HepG2 (cell line): ENCODE data around the gene FCHO1. TPM values are rescaled to one million over a fixed set of nuclear protein-coding genes. Genes with fewer than 3 reads are reported as not detected.

ENCODE experiments used
- ASH2L ChIP-seq: fragments of 300-600, 200-600 bp; sonication (generic); IDR thresholded peaks from 2 replicates; pipeline ENCODE4 v1.7.0; 2017; ENCODE audit warnings: low read depth, mild to moderate bottlenecking, moderate library complexity, mixed read lengths, low read length; ENCODE audit not compliant: insufficient read length
- ATF1 ChIP-seq: IDR thresholded peaks from 2 replicates; pipeline ENCODE4 v1.6.1; 2016; ENCODE audit warnings: mild to moderate bottlenecking, control low read depth
- CAMTA2 ChIP-seq: sonication (generic); formaldehyde crosslinking; IDR thresholded peaks from 2 replicates; pipeline ENCODE4 v1.4.0; 2020; ENCODE audit warnings: mild to moderate bottlenecking, missing genetic modification reagents, borderline replicate concordance
- CBX1 ChIP-seq: IDR thresholded peaks from one replicate; pipeline ENCODE4 v1.6.1; 2016; ENCODE audit warnings: antibody characterized with exemption, low read depth
- CSRNP1 ChIP-seq: sonication (generic); formaldehyde crosslinking; IDR thresholded peaks from 2 replicates; pipeline ENCODE4 v1.8.1; 2023; ENCODE audit warnings: mild to moderate bottlenecking, missing genetic modification reagents
- FOXO4 ChIP-seq: sonication (generic); formaldehyde crosslinking; conservative IDR thresholded peaks from 2 replicates; pipeline ENCODE4 v1.8.1; 2023; ENCODE audit warnings: missing genetic modification reagents
- FUBP1 ChIP-seq: sonication (generic); formaldehyde crosslinking; IDR thresholded peaks from 2 replicates; pipeline ENCODE4 v1.5.1; 2020; ENCODE audit warnings: missing genetic modification reagents, mild to moderate bottlenecking, borderline replicate concordance
- HNF4G ChIP-seq, 2 experiments: sonication (generic) in 1 of 2; formaldehyde crosslinking in 1 of 2; IDR thresholded peaks; 2 replicates each; pipeline versions ENCODE4 v1.4.0 to v1.6.1; 2011 to 2020; ENCODE audit warnings: borderline replicate concordance in 2 of 2, low read depth in 2 of 2, mild to moderate bottlenecking in 2 of 2, low read length in 1 of 2, missing genetic modification reagents in 1 of 2, moderate library complexity in 1 of 2
- HOXA9 ChIP-seq: sonication (generic); formaldehyde crosslinking; IDR thresholded peaks from 2 replicates; pipeline ENCODE4 v1.8.1; 2022; ENCODE audit warnings: missing genetic modification reagents, mild to moderate bottlenecking, moderate library complexity, borderline replicate concordance
- JUNB ChIP-seq: sonication (generic); formaldehyde crosslinking; IDR thresholded peaks from 2 replicates; pipeline ENCODE4 v1.8.0; 2022; ENCODE audit warnings: missing genetic modification reagents, mild to moderate bottlenecking, borderline replicate concordance
- PHB2 ChIP-seq: fragments of 450-650 bp; IDR thresholded peaks from 2 replicates; pipeline ENCODE4 v1.6.1; 2018; ENCODE audit not compliant: partially characterized antibody
- RELA ChIP-seq: sonication (generic); formaldehyde crosslinking; IDR thresholded peaks from 2 replicates; pipeline ENCODE4 v1.4.0; 2020; ENCODE audit warnings: missing genetic modification reagents
- SIX4 ChIP-seq: sonication (generic); formaldehyde crosslinking; IDR thresholded peaks from 2 replicates; pipeline ENCODE4 v1.4.0; 2020; ENCODE audit warnings: missing genetic modification reagents
- TFDP2 ChIP-seq: sonication (generic); formaldehyde crosslinking; IDR thresholded peaks from 2 replicates; pipeline ENCODE4 v1.4.0; 2020; ENCODE audit warnings: missing genetic modification reagents
- XBP1 ChIP-seq: sonication (generic); formaldehyde crosslinking; IDR thresholded peaks from 2 replicates; pipeline ENCODE4 v1.5.0; 2020; ENCODE audit warnings: missing genetic modification reagents
- ZMYM2 ChIP-seq: sonication (generic); formaldehyde crosslinking; IDR thresholded peaks from 2 replicates; pipeline ENCODE4 v1.8.0; 2022; ENCODE audit warnings: mild to moderate bottlenecking, missing genetic modification reagents
- ZNF484 ChIP-seq: sonication (generic); formaldehyde crosslinking; IDR thresholded peaks from 2 replicates; pipeline ENCODE4 v1.5.1; 2020; ENCODE audit warnings: mild to moderate bottlenecking, low read depth, missing genetic modification reagents, borderline replicate concordance
- ZNF510 ChIP-seq: sonication (generic); formaldehyde crosslinking; IDR thresholded peaks from 2 replicates; pipeline ENCODE4 v1.4.0; 2020; ENCODE audit warnings: low read depth, mild to moderate bottlenecking, missing genetic modification reagents
- ZNF572 ChIP-seq: sonication (generic); formaldehyde crosslinking; IDR thresholded peaks from 2 replicates; pipeline ENCODE4 v1.5.1; 2020; ENCODE audit warnings: mild to moderate bottlenecking, missing genetic modification reagents
- ZNF770 ChIP-seq: sonication (generic); formaldehyde crosslinking; IDR thresholded peaks from 2 replicates; pipeline ENCODE4 v1.5.0; 2020; ENCODE audit warnings: mild to moderate bottlenecking, missing genetic modification reagents
- ZNF780A ChIP-seq: sonication (generic); formaldehyde crosslinking; IDR thresholded peaks from 2 replicates; pipeline ENCODE4 v1.8.0; 2022; ENCODE audit warnings: mild to moderate bottlenecking, missing genetic modification reagents, moderate library complexity
- polyA plus RNA-seq, 8 experiments: library from polyadenylated mRNA; depleted of rRNA in 3 of 8; stranded (reverse) in 7 of 8; unstranded in 1 of 8; fragments of >200 nt; fragmentation: Illumina TruSeq in 4 of 8; extraction: Trizol in 4 of 8; gene quantifications; 2 replicates each; pipeline versions ENCODE4 v1.2.1 to v1.2.3, GENCODE V29; 2011 to 2016; ENCODE audit warnings: low read depth in 4 of 8, missing spikeins in 1 of 8, mixed read lengths in 1 of 8; ENCODE audit not compliant: insufficient read depth in 1 of 8
- total RNA-seq, 5 experiments: library from RNA; depleted of rRNA; stranded (reverse); fragments of >200 nt; fragmentation: Illumina TruSeq; extraction: Trizol; gene quantifications; 2 replicates each; pipeline ENCODE4 v1.2.3, GENCODE V29; 2016; ENCODE audit warnings: low read depth in 1 of 5

The FCHO1 gene
- total and polyA plus RNA-seq, 2 of the 13 experiments (the other 11 are each of a cell fraction or from before 2014, with no cell fraction given), result 1.3 to 3.1 TPM

GRCh38 chr19:17794731-17795494 lies 43.6 kb downstream of the FCHO1 start, which contains the start of gene B3GNT3 (continued):
- peak; percentile 44 for TF ChIP-seq ASH2L
- TF ChIP-seq CSRNP1 (CRISPR knock-in tag), result peak; percentile 74
- TF ChIP-seq HOXA9 (CRISPR knock-in tag), result 0 out of 2 replicates have a peak, but pooled peaks have one; percentile 26
- no peak for TF ChIP-seq FUBP1 (CRISPR knock-in tag)
- TF ChIP-seq ZNF770, result peak; percentile 95
- TF ChIP-seq CAMTA2, result no peak
- no peak for TF ChIP-seq CBX1
- peak; percentile 89; the same call in 1 of the 2 replicates for TF ChIP-seq ZMYM2
- TF ChIP-seq SIX4, result no peak
- no peak for TF ChIP-seq RELA (CRISPR knock-in tag)
- TF ChIP-seq HNF4G (IDR thresholded peaks at IDR 0.05; ENCODE audit: borderline replicate concordance, low read depth, low read length), result no peak
- no peak for TF ChIP-seq HNF4G (CRISPR knock-in tag; IDR thresholded peaks at IDR 0.05; ENCODE audit: borderline replicate concordance, low read depth)
- no peak for TF ChIP-seq ZNF510 (CRISPR knock-in tag)
- TF ChIP-seq JUNB (CRISPR knock-in tag), result no peak
- TF ChIP-seq XBP1 (CRISPR knock-in tag), result no peak
- 0 out of 2 replicates have a peak, but pooled peaks have one; percentile 49 for TF ChIP-seq ZNF780A
- TF ChIP-seq PHB2, result no peak
- TF ChIP-seq ATF1 (CRISPR knock-in tag), result no peak
- no peak for TF ChIP-seq ZNF484 (CRISPR knock-in tag)
- TF ChIP-seq FOXO4 (CRISPR knock-in tag), result no peak
- TF ChIP-seq ZNF572, result no peak
- TF ChIP-seq TFDP2 (CRISPR knock-in tag), result no peak
